Mesenteric fat pad (tissue), 1 donor: ENCODE measurements around the gene DHRS2. TPM values are rescaled to one million over a fixed set of nuclear protein-coding genes. Genes with fewer than 3 reads are reported as not detected.
"Not testable (repeated sequence)": the region's sequence is repeated elsewhere in the genome, so short reads cannot be mapped to it uniquely, and the experiment has no call there.

Experiments used
- DNase-seq: peaks from one replicate; pipeline ENCODE4 v3.0.0-alpha.2; 2020; ENCODE audit warnings: low spot score
- total RNA-seq: library from RNA; stranded (reverse); fragmentation: NEBNext Ultra II Directional; extraction: Animal tissue kit (Norgen Biotek cat#: 25700); gene quantifications from one replicate; pipeline ENCODE4 v1.2.1, GENCODE V29; 2021
- donor health status: DM: yes; HTN: yes; CAD: no.

Gene DHRS2
- total RNA-seq, 1 donor from 2014 or later: not detected

GRCh38 chr14:23689709-23690514, 53.7 kb downstream of the DHRS2 start:
- DNase-seq: not testable (repeated sequence)

DNA sequence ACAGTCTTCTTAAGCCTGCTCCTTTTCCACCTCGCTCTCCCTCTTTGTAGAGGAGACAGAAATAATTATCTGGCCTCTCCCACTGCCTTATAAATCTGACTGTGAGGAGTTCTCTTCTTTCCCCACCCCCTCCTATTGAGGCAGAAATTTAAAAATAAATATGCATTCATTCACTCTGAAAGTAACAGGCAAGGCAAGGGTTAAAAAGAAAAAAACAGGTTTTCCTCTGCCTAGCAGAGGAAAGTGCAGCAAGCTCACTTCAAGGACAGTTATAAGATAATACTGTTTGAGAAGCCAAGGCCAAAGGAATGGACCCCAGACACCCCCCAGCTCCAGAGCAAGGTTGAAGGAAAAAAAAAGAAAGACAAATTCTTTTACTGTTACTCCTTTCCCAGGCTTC, 56.3 kb downstream of the DHRS2 start:
- DNase-seq: no peak

DNA sequence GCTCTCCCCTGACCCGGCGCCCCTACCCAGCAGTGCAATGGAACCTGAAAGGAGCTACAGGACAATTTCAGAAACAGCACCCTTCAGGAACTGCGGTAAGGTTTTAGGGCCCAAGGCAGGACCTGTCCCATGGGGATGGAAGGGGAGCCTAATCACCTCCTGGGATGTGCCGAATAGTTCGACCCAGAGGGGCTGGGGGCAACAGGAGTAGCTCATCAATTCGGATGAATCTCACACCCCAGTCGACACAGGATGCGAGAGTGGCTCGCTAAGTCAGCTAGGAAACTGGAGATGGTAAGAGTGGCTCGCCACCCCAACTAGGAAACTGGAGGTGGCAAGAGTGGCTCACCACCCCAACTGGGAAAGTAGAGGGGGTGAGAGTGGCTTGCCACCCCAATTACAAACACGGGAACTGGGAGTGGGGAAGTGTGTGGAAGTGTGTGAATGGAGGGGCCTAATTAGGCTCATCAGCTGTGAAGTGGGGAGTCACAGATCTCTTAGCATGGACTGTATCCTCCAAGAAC, 57.1 kb downstream of the DHRS2 start:
- no peak for DNase-seq

DNA sequence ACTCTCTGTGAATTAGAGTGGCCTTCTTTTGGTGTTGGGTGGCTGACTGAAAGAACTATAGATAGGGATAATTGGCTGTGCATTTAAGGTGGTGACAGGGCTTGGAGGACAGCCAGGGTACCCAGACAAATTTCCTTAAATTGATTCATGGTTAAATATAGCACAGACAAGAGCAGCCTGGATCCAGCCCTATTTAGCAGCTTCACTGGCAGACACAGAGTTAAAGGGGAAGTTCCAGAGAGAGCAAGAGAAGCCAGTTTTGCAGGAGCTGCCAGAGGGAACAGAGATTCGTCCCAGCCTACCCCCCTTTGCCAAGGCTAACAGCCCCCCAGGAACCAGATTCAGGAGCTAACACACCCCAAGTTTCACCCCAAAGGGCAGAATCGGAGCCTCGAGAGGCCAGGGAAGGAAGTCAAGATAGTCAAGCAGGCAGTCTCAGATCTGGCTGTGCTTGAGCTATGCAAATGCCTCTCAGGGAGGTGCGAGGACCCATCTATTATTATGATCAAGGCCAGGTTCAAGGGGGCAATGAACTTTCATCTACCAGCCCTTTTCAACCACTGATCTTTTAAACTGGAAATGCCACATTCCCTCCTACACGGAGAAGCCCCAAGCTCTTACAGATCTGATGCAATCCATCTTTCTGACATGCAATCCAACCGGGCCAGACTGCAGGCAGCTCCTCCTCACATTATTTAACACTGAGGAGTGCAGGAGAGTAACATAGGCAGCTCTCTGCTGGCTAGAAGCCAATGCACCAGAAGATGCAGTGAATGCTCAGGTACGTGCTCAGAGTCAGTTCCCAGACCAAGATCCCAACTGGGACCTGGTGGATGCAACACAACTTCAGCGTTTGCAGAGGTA, 58.2 kb downstream of the DHRS2 start:
- no peak for DNase-seq

Other genes with a start within 250 kb of the DHRS2 start
- not detected for gene MYH6, start 228.1 kb upstream of the DHRS2 start, total RNA-seq
- gene MYH7, start 200.7 kb upstream of the DHRS2 start, total RNA-seq: not detected
- gene NGDN, start 166.7 kb upstream of the DHRS2 start, total RNA-seq: 29.7 TPM
- gene ZFHX2, start 84.6 kb upstream of the DHRS2 start, total RNA-seq: 3.1 TPM
- 16.7 TPM for gene THTPA, start 80.1 kb upstream of the DHRS2 start, total RNA-seq
- gene AP1G2, start 68.6 kb upstream of the DHRS2 start, total RNA-seq: 32.8 TPM
- gene JPH4, start 57.6 kb upstream of the DHRS2 start, total RNA-seq: 1.1 TPM